Measurements from ENCODE around the gene NHSL1. TPM values are rescaled to one million over a fixed set of nuclear protein-coding genes. Genes with fewer than 3 reads are reported as not detected.

NHSL1 gene
- total and polyA plus RNA-seq, 4 experiments from 2014 or later: 0.53 to 0.58 TPM; not detected in 2

DNA sequence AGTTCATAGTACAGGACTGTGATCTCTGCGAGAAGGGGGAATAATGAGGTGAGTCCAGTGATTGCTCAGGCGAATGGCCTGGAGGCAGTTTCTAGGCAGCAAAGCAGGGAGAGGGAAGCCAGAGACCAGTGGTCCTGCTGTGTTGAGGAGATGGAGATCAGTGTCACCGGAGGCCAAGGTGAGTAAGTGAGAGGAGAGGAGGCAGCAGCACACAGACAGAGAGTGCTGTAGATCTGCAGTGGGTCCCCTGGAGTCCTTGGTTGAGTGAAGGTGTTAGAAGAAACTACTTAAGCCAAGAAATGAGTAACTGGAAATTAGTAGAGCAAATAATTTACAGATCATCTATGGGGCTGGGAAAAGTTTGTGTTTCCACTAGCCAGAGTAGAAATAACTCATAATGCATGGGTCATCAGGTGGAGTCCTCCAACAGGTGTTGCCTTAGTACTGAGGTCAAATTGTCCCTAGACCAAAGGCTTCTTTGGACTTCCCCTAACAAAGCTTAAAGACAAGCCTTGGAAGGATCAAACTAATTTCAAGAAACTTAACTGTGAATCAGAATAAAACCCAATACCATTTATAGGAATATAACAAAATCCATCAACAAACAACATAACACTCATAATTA, 81.7 kb downstream of the NHSL1 start:
- DNase-seq: no peak
- Histone ChIP-seq H3K36me3 (ENCODE audit: insufficient read depth, low read length) (peaks cover 17% of the 10 kb centered on the region), H3K27ac (ENCODE audit: low read depth, low read length) (no peak overlapping the region), H3K4me1 (ENCODE audit: insufficient read depth, low read length) (no peaks in the 10 kb centered on the region), H3K27me3 (ENCODE audit: insufficient read depth, low read length) (no peaks in the 10 kb centered on the region), H3K4me3 (ENCODE audit: low read length in 2 of 2) (no peak overlapping the region), H3K9me3 (ENCODE audit: control insufficient read depth in 1 of 2, low read length in 2 of 2) (no peaks in the 10 kb centered on the region)
- intact Hi-C loops (cut with micrococcal nuclease): no loop called here
- Mint-ChIP-seq H3K36me3 (peaks cover 54 to 58% of the 10 kb centered on the region in 2 donors), H3K9me3 (peaks cover 0 to 3% (median 0%) of the 10 kb centered on the region in 8 donors), H3K27ac (peak overlapping the region in 4 of 7 donors; percentile 1 to 47 (median 23)), H3K4me3 (no peak overlapping the region), H3K4me1 (peaks cover 0 to 5% (median under 1%) of the 10 kb centered on the region in 4 donors), H3K27me3 (no peaks in the 10 kb centered on the region)
- CTCF ChIA-PET (ENCODE audit: partially characterized antibody): interaction anchor here (1.2 kb wide), 1 partner anchor 92 kb away, joined by 3 read pairs; no protein-coding TSS in a partner anchor
- POLR2A ChIA-PET (ENCODE audit: partially characterized antibody): no interaction called here

DNA sequence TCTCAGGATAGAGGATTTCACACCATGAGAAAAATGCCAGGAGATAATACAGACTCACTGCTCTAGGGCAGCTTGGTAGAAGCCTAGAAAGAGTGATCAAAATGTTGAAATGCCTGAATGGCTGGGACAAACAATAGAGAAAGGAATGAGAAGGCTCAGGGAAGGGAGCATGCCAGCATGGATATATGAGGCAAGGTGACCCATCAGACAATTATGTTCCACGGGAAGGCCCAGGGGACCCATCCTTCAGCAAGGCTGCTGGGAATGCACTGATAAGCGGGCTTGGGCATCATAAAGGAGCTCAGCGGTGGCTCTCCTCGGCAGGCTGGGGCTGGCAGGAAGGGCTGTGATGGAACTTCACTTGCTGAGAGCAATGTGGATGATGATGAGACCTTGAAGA, 83.1 kb downstream of the NHSL1 start:
- ChIA-PET CTCF (ENCODE audit: partially characterized antibody) (interaction anchor here (0.5 to 1.3 kb wide), 3 partner anchors 13 to 104 kb away, joined by 3 to 8 read pairs (median 3); no protein-coding TSS in a partner anchor), POLR2A (ENCODE audit: partially characterized antibody) (interaction anchor here (1.6 to 2.6 kb wide), 2 partner anchors 9 to 12 kb away, joined by 3 to 10 read pairs; partner anchors contain the start of gene HEBP2)
- no peaks in the 10 kb centered on the region for H3K4me1 ChIP-seq (ENCODE audit: insufficient read depth, low read length)
- no peak overlapping the region for H3K4me3 ChIP-seq (ENCODE audit: low read length in 2 of 2)
- intact Hi-C loops (cut with micrococcal nuclease): no loop called here
- Mint-ChIP-seq H3K4me3 (no peak overlapping the region), H3K9me3 (peaks cover 0 to 3% (median 0%) of the 10 kb centered on the region in 8 donors), H3K27me3 (no peaks in the 10 kb centered on the region), H3K27ac (peak overlapping the region in 2 of 7 donors; percentile 8 to 23), H3K4me1 (peaks cover 2 to 9% (median 3%) of the 10 kb centered on the region in 4 donors), H3K36me3 (peaks cover 63 to 69% of the 10 kb centered on the region in 2 donors)
- H3K27ac ChIP-seq (ENCODE audit: low read depth, low read length): no peak overlapping the region
- no peaks in the 10 kb centered on the region for H3K9me3 ChIP-seq (ENCODE audit: control insufficient read depth in 1 of 2, low read length in 2 of 2)
- H3K36me3 ChIP-seq (ENCODE audit: insufficient read depth, low read length): peaks cover 21% of the 10 kb centered on the region
- no peaks in the 10 kb centered on the region for H3K27me3 ChIP-seq (ENCODE audit: insufficient read depth, low read length)
- DNase-seq: no peak

DNA sequence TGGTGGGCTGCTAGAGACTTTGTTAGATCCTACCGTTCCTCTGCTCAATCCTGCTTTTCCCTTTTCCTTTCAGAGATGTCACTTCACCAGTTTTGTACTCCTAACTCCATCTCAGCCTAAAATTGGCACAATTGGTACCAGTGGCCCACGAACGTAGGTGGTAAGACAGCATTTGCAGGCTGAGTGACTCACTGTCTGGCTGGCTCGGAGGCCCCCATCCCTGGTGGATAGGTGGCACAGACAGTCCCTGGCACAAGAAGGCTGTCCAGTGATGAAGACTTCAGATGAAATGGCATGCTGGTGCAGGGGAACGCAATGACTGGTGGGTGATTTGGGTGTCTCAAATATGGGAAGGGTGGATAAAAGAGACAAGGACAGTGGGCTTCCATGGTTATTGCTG, 84.2 kb downstream of the NHSL1 start:
- no peaks in the 10 kb centered on the region for H3K9me3 ChIP-seq (ENCODE audit: control insufficient read depth in 1 of 2, low read length in 2 of 2)
- no peak overlapping the region for H3K27ac ChIP-seq (ENCODE audit: low read depth, low read length)
- peaks cover 0 to 3% (median 0%) of the 10 kb centered on the region in 8 donors for H3K9me3 Mint-ChIP-seq
- no peak overlapping the region for H3K4me3 ChIP-seq (ENCODE audit: low read length in 2 of 2)
- no peaks in the 10 kb centered on the region for H3K27me3 Mint-ChIP-seq
- no peak overlapping the region for H3K4me3 Mint-ChIP-seq
- H3K4me1 Mint-ChIP-seq: peaks cover 3 to 8% (median 5%) of the 10 kb centered on the region in 4 donors
- no peaks in the 10 kb centered on the region for H3K27me3 ChIP-seq (ENCODE audit: insufficient read depth, low read length)
- ChIA-PET POLR2A (ENCODE audit: partially characterized antibody) (interaction anchor here (1.6 to 2.6 kb wide), 2 partner anchors 8 to 11 kb away, joined by 3 to 10 read pairs; partner anchors contain the start of gene HEBP2), CTCF (ENCODE audit: partially characterized antibody) (interaction anchor here (1.0 kb wide), 1 partner anchor 10 kb away, joined by 3 read pairs; no protein-coding TSS in a partner anchor)
- peaks cover 26% of the 10 kb centered on the region for H3K36me3 ChIP-seq (ENCODE audit: insufficient read depth, low read length)
- DNase-seq: no peak
- H3K4me1 ChIP-seq (ENCODE audit: insufficient read depth, low read length): no peaks in the 10 kb centered on the region
- H3K27ac Mint-ChIP-seq: no peak overlapping the region
- peaks cover 70 to 78% of the 10 kb centered on the region in 2 donors for H3K36me3 Mint-ChIP-seq
- intact Hi-C loops (cut with micrococcal nuclease): no loop called here

DNA sequence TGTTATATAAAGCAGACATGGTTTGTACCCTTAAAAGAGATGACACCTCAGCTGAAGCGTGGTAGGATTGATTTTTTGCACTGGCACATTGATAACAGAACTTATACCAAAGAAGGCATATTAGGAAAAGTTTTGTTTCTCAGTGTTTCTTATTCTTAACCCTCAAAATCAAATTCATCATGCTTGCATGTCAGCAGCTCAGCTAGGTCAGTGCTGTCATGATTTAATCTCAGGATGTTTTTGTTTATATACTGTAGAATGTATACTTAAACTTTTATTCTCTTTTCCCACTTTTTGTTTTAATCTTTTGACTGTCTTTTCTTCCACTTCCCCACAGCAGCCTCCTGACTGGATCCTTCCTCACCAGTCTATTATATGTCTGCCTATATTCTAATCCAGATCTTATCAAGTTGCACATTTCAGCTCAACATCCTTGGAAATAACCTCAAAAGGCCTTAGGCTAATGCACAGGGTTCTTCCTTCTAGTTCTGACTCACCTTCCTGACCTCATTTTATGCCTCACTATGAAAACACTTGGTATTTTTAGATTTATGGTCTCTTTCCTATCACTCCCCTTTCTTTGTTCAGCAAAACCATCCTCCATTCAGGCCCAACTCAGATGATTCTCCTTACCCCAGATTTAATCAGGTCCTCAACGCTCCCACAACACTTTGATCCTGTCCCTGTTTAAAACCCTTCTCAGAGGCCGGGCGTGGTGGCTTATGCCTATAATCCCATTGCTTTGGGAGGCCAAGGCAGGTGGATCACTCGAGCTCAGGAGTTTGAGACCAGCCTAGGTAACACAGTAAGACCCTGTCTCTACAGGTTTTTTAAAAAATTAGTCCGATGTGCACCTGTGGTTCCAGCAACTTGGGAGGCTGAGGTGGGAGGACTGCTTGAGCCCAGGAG, 88.1 kb downstream of the NHSL1 start:
- H3K4me3 ChIP-seq (ENCODE audit: low read length in 2 of 2): no peak overlapping the region

DNA sequence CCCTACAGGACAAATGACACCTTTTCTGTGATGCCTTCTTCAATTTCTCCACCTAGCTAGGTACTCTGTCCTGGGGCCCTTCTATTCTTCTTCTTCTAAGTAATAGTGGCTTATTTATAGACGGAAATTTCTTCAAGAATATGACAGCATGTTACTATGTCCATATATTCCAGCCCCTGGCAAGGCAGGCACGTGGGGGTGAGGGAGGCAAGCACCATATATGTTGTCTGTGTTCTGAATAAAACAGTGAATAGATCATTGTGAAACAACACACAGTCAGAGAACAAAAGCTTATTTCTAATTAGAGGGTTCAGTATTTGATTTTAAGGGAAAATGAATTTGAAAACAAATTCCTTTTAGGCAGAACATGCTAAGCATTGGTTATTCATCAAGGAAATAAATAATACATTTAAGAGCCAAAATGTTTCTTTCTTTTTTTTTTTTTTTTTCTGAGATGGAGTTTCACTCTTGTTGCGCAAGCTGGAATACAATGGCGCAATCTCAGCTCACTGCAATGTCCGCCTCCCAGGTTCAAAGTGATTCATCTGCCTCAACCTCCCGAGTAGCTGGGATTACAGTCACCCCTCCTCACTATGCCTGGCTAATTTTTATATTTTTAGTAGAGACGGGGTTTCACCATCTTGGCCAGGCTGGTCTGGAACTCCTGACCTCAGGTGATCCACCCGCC, 89.1 kb downstream of the NHSL1 start:
- CTCF ChIA-PET (ENCODE audit: partially characterized antibody): interaction anchor here (1.3 kb wide), 1 partner anchor 294 kb away, joined by 3 read pairs; no protein-coding TSS in a partner anchor
- no peak for DNase-seq
- Mint-ChIP-seq H3K36me3 (peaks cover 56 to 86% of the 10 kb centered on the region in 2 donors), H3K27ac (peak overlapping the region in 2 of 7 donors; percentile 1 to 4), H3K4me1 (peaks cover 20 to 40% (median 28%) of the 10 kb centered on the region in 4 donors), H3K4me3 (no peak overlapping the region), H3K27me3 (no peaks in the 10 kb centered on the region), H3K9me3 (no peaks in the 10 kb centered on the region)
- Histone ChIP-seq H3K36me3 (ENCODE audit: insufficient read depth, low read length) (peaks cover 59% of the 10 kb centered on the region), H3K4me1 (ENCODE audit: insufficient read depth, low read length) (peaks cover 10% of the 10 kb centered on the region), H3K9me3 (ENCODE audit: control insufficient read depth in 1 of 2, low read length in 2 of 2) (no peaks in the 10 kb centered on the region), H3K27me3 (ENCODE audit: insufficient read depth, low read length) (no peaks in the 10 kb centered on the region), H3K4me3 (ENCODE audit: low read length in 2 of 2) (no peak overlapping the region), H3K27ac (ENCODE audit: low read depth, low read length) (no peak overlapping the region)
- POLR2A ChIA-PET (ENCODE audit: partially characterized antibody): no interaction called here
- intact Hi-C loops (cut with micrococcal nuclease): no loop called here

More for the DNA sequence above, 88.1 kb downstream of the NHSL1 start:
- H3K4me1 Mint-ChIP-seq: peaks cover 14 to 30% (median 24%) of the 10 kb centered on the region in 4 donors
- H3K4me3 Mint-ChIP-seq: no peak overlapping the region
- H3K27me3 Mint-ChIP-seq: no peaks in the 10 kb centered on the region
- no peak overlapping the region for H3K27ac ChIP-seq (ENCODE audit: low read depth, low read length)
- H3K27me3 ChIP-seq (ENCODE audit: insufficient read depth, low read length): no peaks in the 10 kb centered on the region
- DNase-seq: no peak
- no peaks in the 10 kb centered on the region for H3K9me3 Mint-ChIP-seq
- ChIA-PET CTCF (ENCODE audit: partially characterized antibody) (no interaction called here), POLR2A (ENCODE audit: partially characterized antibody) (no interaction called here)
- peaks cover 52% of the 10 kb centered on the region for H3K36me3 ChIP-seq (ENCODE audit: insufficient read depth, low read length)
- no peaks in the 10 kb centered on the region for H3K4me1 ChIP-seq (ENCODE audit: insufficient read depth, low read length)
- no peaks in the 10 kb centered on the region for H3K9me3 ChIP-seq (ENCODE audit: control insufficient read depth in 1 of 2, low read length in 2 of 2)
- H3K27ac Mint-ChIP-seq: peak overlapping the region; percentile 3 to 80 (median 33)
- H3K36me3 Mint-ChIP-seq: peaks cover 63 to 82% of the 10 kb centered on the region in 2 donors
- intact Hi-C loops (cut with micrococcal nuclease): no loop called here

DNA sequence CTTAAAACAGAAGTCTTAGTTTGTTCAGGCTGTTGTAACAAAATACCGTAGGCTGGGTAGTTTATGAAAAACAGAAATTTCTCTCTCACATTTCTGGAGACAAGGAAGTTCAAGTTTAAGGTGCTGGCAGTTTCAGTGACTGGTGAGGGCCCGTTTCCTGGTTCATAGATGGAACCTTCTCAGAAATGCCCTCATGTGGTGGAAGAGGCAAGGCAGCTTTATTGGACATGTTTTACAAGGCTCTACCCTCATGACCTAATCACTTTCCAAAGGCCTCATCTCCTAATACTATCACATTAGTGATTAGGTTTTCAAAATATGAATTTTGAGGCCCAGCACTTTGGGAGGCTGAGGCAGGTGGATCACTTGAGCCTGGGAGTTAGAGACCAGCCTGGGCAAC, 92.9 kb downstream of the NHSL1 start:
- ChIA-PET POLR2A (ENCODE audit: partially characterized antibody) (no interaction called here), CTCF (ENCODE audit: partially characterized antibody) (interaction anchor here (1.4 to 2.1 kb wide), 2 partner anchors 21 to 34 kb away, joined by 4 to 7 read pairs; no protein-coding TSS in a partner anchor)
- Mint-ChIP-seq H3K4me3 (peak overlapping the region in 3 of 8 donors; percentile 4 to 66 (median 7)), H3K9me3 (no peaks in the 10 kb centered on the region), H3K27me3 (no peaks in the 10 kb centered on the region), H3K27ac (peak overlapping the region in 5 of 7 donors; percentile 5 to 77 (median 34)), H3K4me1 (peaks cover 25 to 46% (median 38%) of the 10 kb centered on the region in 4 donors), H3K36me3 (peaks cover 33 to 61% of the 10 kb centered on the region in 2 donors)
- intact Hi-C loops (cut with micrococcal nuclease): loop anchor here (10.0 kb wide), 2 partner anchors 122 to 702 kb away; no protein-coding TSS in a partner anchor
- no peaks in the 10 kb centered on the region for H3K27me3 ChIP-seq (ENCODE audit: insufficient read depth, low read length)
- no peak for DNase-seq
- H3K4me1 ChIP-seq (ENCODE audit: insufficient read depth, low read length): peaks cover 22% of the 10 kb centered on the region
- no peaks in the 10 kb centered on the region for H3K9me3 ChIP-seq (ENCODE audit: control insufficient read depth in 1 of 2, low read length in 2 of 2)
- H3K27ac ChIP-seq (ENCODE audit: low read depth, low read length): no peak overlapping the region
- H3K36me3 ChIP-seq (ENCODE audit: insufficient read depth, low read length): peaks cover 46% of the 10 kb centered on the region
- H3K4me3 ChIP-seq (ENCODE audit: low read length in 2 of 2): no peak overlapping the region
